ENCODE data around the gene NCOA7. TPM values are rescaled to one million over a fixed set of nuclear protein-coding genes. Genes with fewer than 3 reads are reported as not detected.

Gene NCOA7
- polyA plus RNA-seq, 1 of the 3 experiments (the other 2 are of a cell fraction), result 16.3 TPM

- CTCF ChIA-PET, result interaction anchor here (1.4 to 2.5 kb wide), 3 partner anchors 10 to 14 kb away, joined by 3 to 6 read pairs (median 5); no protein-coding TSS in a partner anchor
- H3K4me3 ChIP-seq (ENCODE audit: low read depth in 2 of 2, low read length in 1 of 2), result no peak overlapping the region
- H3K4me2 ChIP-seq, result no peak overlapping the region
- H3K4me1 ChIP-seq (ENCODE audit: control insufficient read depth in 1 of 2, insufficient read depth in 2 of 2, low read depth in 1 of 2, low read length in 1 of 2), result peaks cover 0 to 10% of the 10 kb centered on the region in 2 experiments; a peak in 1 of 4 replicates
- H3K79me2 ChIP-seq (ENCODE audit: insufficient read depth), result no peaks in the 10 kb centered on the region
- no peaks in the 10 kb centered on the region for H3K27me3 ChIP-seq (ENCODE audit: insufficient read depth)
- POLR2A ChIA-PET, result no interaction called here
- no peaks in the 10 kb centered on the region for H4K20me1 ChIP-seq (ENCODE audit: insufficient read depth)
- no peak overlapping the region for H2AFZ ChIP-seq (ENCODE audit: low read depth)
- H3K9me2 ChIP-seq, result no peaks in the 10 kb centered on the region
- no peaks in the 10 kb centered on the region for H3K36me3 ChIP-seq (replicated peaks in 1 of 2; ENCODE audit: control insufficient read depth in 1 of 2, insufficient read depth in 2 of 2, low read length in 1 of 2)
- H3K27ac ChIP-seq (ENCODE audit: low read depth in 2 of 2, low read length in 1 of 2), result no peak overlapping the region
- H3K9ac ChIP-seq, result no peak overlapping the region
- H3K9me3 ChIP-seq, result no peaks in the 10 kb centered on the region
- DNase-seq, result no peak
- 70% methylated on average over 1 of the region's 1 CpG for WGBS (ENCODE audit: low lambda C conversion rate)
- TF ChIP-seq IRF3 (IDR thresholded peaks at IDR 0.05; ENCODE audit: low read depth, low read length) (no peak), REST (IDR thresholded peaks at IDR 0.05; ENCODE audit: low read depth, low read length) (no peak), FOSL2 (IDR thresholded peaks at IDR 0.05; ENCODE audit: borderline replicate concordance, low read depth) (no peak), CHD2 (IDR thresholded peaks at IDR 0.05; ENCODE audit: low read length, partially characterized antibody) (no peak), TCF12 (IDR thresholded peaks at IDR 0.05) (no peak), EZH2phosphoT487 (IDR thresholded peaks at IDR 0.05; ENCODE audit: borderline replicate concordance, low read depth) (no peak), PBX3 (IDR thresholded peaks at IDR 0.05) (no peak), RCOR1 (IDR thresholded peaks at IDR 0.05; ENCODE audit: low read length) (no peak)
- H3F3A ChIP-seq (replicated peaks; ENCODE audit: insufficient read depth), result no peaks in the 10 kb centered on the region
Observed at GRCh38 chr6:125939026-125939425, 148.3 kb downstream of the NCOA7 start.

- Histone ChIP-seq H3K9me3 (no peaks in the 10 kb centered on the region), H3K79me2 (ENCODE audit: insufficient read depth) (no peaks in the 10 kb centered on the region), H3F3A (replicated peaks; ENCODE audit: insufficient read depth) (no peaks in the 10 kb centered on the region), H4K20me1 (ENCODE audit: insufficient read depth) (no peaks in the 10 kb centered on the region), H3K4me2 (no peak overlapping the region), H3K27ac (ENCODE audit: low read depth in 2 of 2, low read length in 1 of 2) (no peak overlapping the region), H2AFZ (ENCODE audit: low read depth) (no peak overlapping the region), H3K4me1 (ENCODE audit: control insufficient read depth in 1 of 2, insufficient read depth in 2 of 2, low read depth in 1 of 2, low read length in 1 of 2) (peaks cover 0 to 10% of the 10 kb centered on the region in 2 experiments; a peak in 1 of 4 replicates), H3K4me3 (ENCODE audit: low read depth in 2 of 2, low read length in 1 of 2) (no peak overlapping the region), H3K9me2 (no peaks in the 10 kb centered on the region), H3K9ac (no peak overlapping the region), H3K27me3 (ENCODE audit: insufficient read depth) (no peaks in the 10 kb centered on the region), H3K36me3 (replicated peaks in 1 of 2; ENCODE audit: control insufficient read depth in 1 of 2, insufficient read depth in 2 of 2, low read length in 1 of 2) (no peaks in the 10 kb centered on the region)
- no peak for TF ChIP-seq RAD21 (IDR thresholded peaks at IDR 0.05; ENCODE audit: low read length)
- TF ChIP-seq PBX3 (IDR thresholded peaks at IDR 0.05), result no peak
- TF ChIP-seq ELF1 (IDR thresholded peaks at IDR 0.05), result no peak
- TF ChIP-seq IRF3 (IDR thresholded peaks at IDR 0.05; ENCODE audit: low read depth, low read length), result no peak
- no peak for TF ChIP-seq MEF2A (IDR thresholded peaks at IDR 0.05; ENCODE audit: borderline replicate concordance, low read depth)
- 63% methylated on average over 2 of the region's 2 CpGs for WGBS (ENCODE audit: low lambda C conversion rate)
- POLR2A ChIA-PET, result no interaction called here
- CTCF ChIA-PET, result interaction anchor here (1.4 to 2.5 kb wide), 4 partner anchors 12 to 17 kb away, joined by 3 to 9 read pairs (median 4); partner anchors contain the start of gene HINT3
- no peak for DNase-seq
Observed at GRCh38 chr6:125939791-125940190, 149.0 kb downstream of the NCOA7 start.

Measured in SK-N-SH (cell line).